SK-N-SH (cell line): ENCODE data around the gene CHST12. TPM values are rescaled to one million over a fixed set of nuclear protein-coding genes. Genes with fewer than 3 reads are reported as not detected.

ENCODE experiments used
- CTCF ChIA-PET: fragments of 300-600, 350-600 bp; formaldehyde crosslinking; extraction: SDS; loops from one replicate; lab custom pipeline; 2021; lab: Yijun Ruan, JAX
- POLR2A ChIA-PET: fragments of 350-600 bp; sonication (Branson Sonifier 250); formaldehyde crosslinking; extraction: SDS; loops from one replicate; lab custom pipeline; 2020; ENCODE audit warnings: antibody characterized with exemption, inconsistent platforms; lab: Yijun Ruan, JAX
- DNase-seq: peaks from one replicate; pipeline ENCODE4 v3.0.0; 2012
- H2AFZ ChIP-seq: fragments of 200-600 bp; sonication (generic); 2 replicates; pipeline ENCODE4 v1.8.1; 2016; ENCODE audit warnings: antibody characterized with exemption, mild to moderate bottlenecking, low read depth
- H3F3A ChIP-seq: fragments of 200-600 bp; sonication (generic); replicated peaks from 2 replicates; pipeline ENCODE3; 2016; ENCODE audit warnings: antibody characterized with exemption, mild to moderate bottlenecking; ENCODE audit not compliant: insufficient read depth
- H3K27ac ChIP-seq, 2 experiments: fragments of 200-500 bp in 1 of 2; fragments of 200-600 bp in 1 of 2; sonication (Bioruptor generic) in 1 of 2; sonication (generic), shearing (Covaris generic) in 1 of 2; 2 replicates each; pipeline versions ENCODE4 v1.5.1 to v1.6.1; 2014 to 2016; ENCODE audit warnings: low read depth in 2 of 2, inconsistent platforms in 1 of 2, low read length in 1 of 2, mild to moderate bottlenecking in 1 of 2, mixed read lengths in 1 of 2
- H3K27me3 ChIP-seq: fragments of 200-600 bp; sonication (generic), shearing (Covaris generic); 2 replicates; pipeline ENCODE4 v1.6.1; 2016; ENCODE audit warnings: mixed run types; ENCODE audit not compliant: insufficient read depth
- H3K36me3 ChIP-seq, 2 experiments: fragments of 200-500 bp in 1 of 2; fragments of 200-600 bp in 1 of 2; sonication (Bioruptor generic) in 1 of 2; sonication (generic) in 1 of 2; replicated peaks in 1 of 2; 2 replicates each; pipeline versions ENCODE3 to v1.5.1; 2014 to 2016; ENCODE audit warnings: low read length in 1 of 2, mild to moderate bottlenecking in 1 of 2; ENCODE audit not compliant: insufficient read depth in 2 of 2, control insufficient read depth in 1 of 2
- H3K4me1 ChIP-seq, 2 experiments: fragments of 200-500 bp in 1 of 2; fragments of 200-600 bp in 1 of 2; sonication (Bioruptor generic) in 1 of 2; sonication (generic), shearing (Covaris generic) in 1 of 2; 2 replicates each; pipeline versions ENCODE4 v1.5.1 to v1.6.1; 2014 to 2016; ENCODE audit warnings: low read depth in 1 of 2, low read length in 1 of 2, mixed run types in 1 of 2; ENCODE audit not compliant: insufficient read depth in 2 of 2, control insufficient read depth in 1 of 2
- H3K4me2 ChIP-seq: fragments of 200-600 bp; sonication (generic), shearing (Covaris generic); 2 replicates; pipeline ENCODE4 v1.6.1; 2017; ENCODE audit warnings: mixed run types
- H3K4me3 ChIP-seq, 2 experiments: fragments of 200-500 bp in 1 of 2; fragments of 200-600 bp in 1 of 2; sonication (Bioruptor generic) in 1 of 2; sonication (generic), shearing (Covaris generic) in 1 of 2; 2 replicates each; pipeline versions ENCODE4 v1.5.1 to v1.8.1; 2014 to 2016; ENCODE audit warnings: low read depth in 2 of 2, inconsistent platforms in 1 of 2, low read length in 1 of 2, mild to moderate bottlenecking in 1 of 2, mixed read lengths in 1 of 2, moderate library complexity in 1 of 2
- H3K79me2 ChIP-seq: fragments of 200-600 bp; sonication (generic); 2 replicates; pipeline ENCODE4 v1.8.1; 2017; ENCODE audit warnings: mild to moderate bottlenecking; ENCODE audit not compliant: insufficient read depth
- H3K9ac ChIP-seq: fragments of 200-600 bp; sonication (generic); 2 replicates; pipeline ENCODE4 v1.6.1; 2017; ENCODE audit warnings: mixed run types
- H3K9me2 ChIP-seq: fragments of 200-600 bp; sonication (generic); 2 replicates; pipeline ENCODE4 v1.6.1; 2017; ENCODE audit warnings: mixed run types
- H3K9me3 ChIP-seq: fragments of 200-600 bp; sonication (generic); 2 replicates; pipeline ENCODE4 v1.6.1; 2017; ENCODE audit warnings: mixed run types, mild to moderate bottlenecking, moderate library complexity
- H4K20me1 ChIP-seq: fragments of 200-600 bp; sonication (generic); 2 replicates; pipeline ENCODE4 v1.6.1; 2017; ENCODE audit warnings: mild to moderate bottlenecking, mixed run types; ENCODE audit not compliant: insufficient read depth
- CTCF ChIP-seq: fragments of 200-600 bp; sonication (generic); IDR thresholded peaks from 2 replicates; pipeline ENCODE4 v1.6.1; 2017; ENCODE audit warnings: antibody characterized with exemption, mild to moderate bottlenecking, moderate library complexity
- ELF1 ChIP-seq: IDR thresholded peaks from 2 replicates; pipeline ENCODE4 v1.4.0; 2012
- GATA2 ChIP-seq: sonication (generic); formaldehyde crosslinking; IDR thresholded peaks from 2 replicates; pipeline ENCODE4 v1.5.0; 2020; ENCODE audit warnings: mild to moderate bottlenecking, missing genetic modification reagents
- MXI1 ChIP-seq: IDR thresholded peaks from 2 replicates; pipeline ENCODE4 v1.6.1; 2012; ENCODE audit warnings: mild to moderate bottlenecking, low read depth, low read length, improper control_type of control experiment
- RAD21 ChIP-seq: IDR thresholded peaks from 2 replicates; pipeline ENCODE4 v1.6.1; 2012; ENCODE audit warnings: mild to moderate bottlenecking, low read length
- TAF1 ChIP-seq: IDR thresholded peaks from 2 replicates; pipeline ENCODE4 v1.6.1; 2012; ENCODE audit warnings: low read depth, mild to moderate bottlenecking, low read length, moderate library complexity, borderline replicate concordance
- TEAD4 ChIP-seq: IDR thresholded peaks from 2 replicates; pipeline ENCODE4 v1.4.0; 2012; ENCODE audit warnings: mild to moderate bottlenecking, borderline replicate concordance; ENCODE audit not compliant: insufficient read depth
- USF1 ChIP-seq: IDR thresholded peaks from 2 replicates; pipeline ENCODE4 v1.4.0; 2012; ENCODE audit warnings: low read depth, borderline replicate concordance
- USF2 ChIP-seq: fragments of 150-350 bp; IDR thresholded peaks from 2 replicates; pipeline ENCODE4 v1.6.1; 2017; ENCODE audit warnings: antibody characterized with exemption, low read length, low read depth, borderline replicate concordance
- YY1 ChIP-seq: IDR thresholded peaks from 2 replicates; pipeline ENCODE4 v1.4.0; 2012; ENCODE audit warnings: low read depth, mild to moderate bottlenecking
- WGBS: methylation state at CpG from one replicate; pipeline ENCODE4 v1.1.6; 2017; ENCODE audit warnings: low lambda C conversion rate; 5-methylcytosine and 5-hydroxymethylcytosine counted together
- polyA plus RNA-seq, 3 experiments: library from polyadenylated mRNA; depleted of rRNA; stranded (reverse); fragments of >200 nt; gene quantifications; 2 replicates each; pipeline ENCODE4 v1.2.3, GENCODE V29; 2012

CHST12 gene
- polyA plus RNA-seq, 1 of the 3 experiments (the other 2 are of a cell fraction) = 32.7 TPM

- no peak overlapping the region for H3K4me2 ChIP-seq
- H3K36me3 ChIP-seq = no peaks in the 10 kb centered on the region
- peaks cover 5 to 12% of the 10 kb centered on the region in 2 experiments; a peak in 1 of 4 replicates for H3K4me1 ChIP-seq
- no peak overlapping the region for H3K27ac ChIP-seq
- POLR2A ChIA-PET = no interaction called here
- TF ChIP-seq CTCF (no peak), MXI1 (no peak), RAD21 (no peak), YY1 (no peak), TAF1 (no peak), USF2 (no peak)
- TF ChIP-seq, all 33 proteins: peak for 0
- Histone ChIP-seq H3K27me3 (no peaks in the 10 kb centered on the region), H2AFZ (no peak overlapping the region), H3K9ac (no peak overlapping the region), H3K4me3 (no peak overlapping the region), H3K9me2 (no peaks in the 10 kb centered on the region), H3K9me3 (no peaks in the 10 kb centered on the region), H4K20me1 (no peaks in the 10 kb centered on the region), H3F3A (peaks cover 7% of the 10 kb centered on the region), H3K79me2 (no peaks in the 10 kb centered on the region)
- CTCF ChIA-PET = interaction anchor here (1.2 to 5.8 kb wide), 3 partner anchors 10 to 81 kb away, joined by 3 to 48 read pairs (median 6); partner anchors contain the start of gene BRAT1
- DNase-seq = no peak
- WGBS = 86% methylated on average over 12 of the region's 12 CpGs
Measured at GRCh38 chr7:2473496-2474180, 70.2 kb downstream of the CHST12 start.

GRCh38 chr7:2474224-2474623 lies 70.8 kb downstream of the CHST12 start:
- Histone ChIP-seq H3K27me3 (no peaks in the 10 kb centered on the region), H4K20me1 (no peaks in the 10 kb centered on the region)
- POLR2A ChIA-PET = no interaction called here
- no peak for TF ChIP-seq GATA2 (CRISPR knock-in tag)
- TF ChIP-seq RAD21 = no peak
- no peak for TF ChIP-seq USF1
- no peak for TF ChIP-seq CTCF
- TF ChIP-seq TEAD4 = no peak
- TF ChIP-seq ELF1 = no peak
- TF ChIP-seq, all 33 proteins: peak for 0
- H3K79me2 ChIP-seq = no peaks in the 10 kb centered on the region
- H3K9ac ChIP-seq = no peak overlapping the region
- 92% methylated on average over 14 of the region's 15 CpGs for WGBS
- no peak overlapping the region for H3K4me3 ChIP-seq
- H3K36me3 ChIP-seq = no peaks in the 10 kb centered on the region
- no peak overlapping the region for H3K27ac ChIP-seq
- peaks cover 4% of the 10 kb centered on the region for H3F3A ChIP-seq
- H3K9me2 ChIP-seq = no peaks in the 10 kb centered on the region
- no peak for DNase-seq
- CTCF ChIA-PET = interaction anchor here (0.7 to 5.8 kb wide), 7 partner anchors 9 to 207 kb away, joined by 3 to 48 read pairs (median 3); partner anchors contain the start of gene BRAT1
- H2AFZ ChIP-seq = no peak overlapping the region
- peaks cover 5 to 12% of the 10 kb centered on the region in 2 experiments; a peak in 1 of 4 replicates for H3K4me1 ChIP-seq
- no peaks in the 10 kb centered on the region for H3K9me3 ChIP-seq
- no peak overlapping the region for H3K4me2 ChIP-seq
